GM23248 (cell line): Measurements from ENCODE around the gene ABLIM3.

Experiments used
- EZH2 ChIP-seq: fragments of 200-600 bp; sonication (generic); IDR thresholded peaks from 2 replicates; pipeline ENCODE4 v1.6.1; 2018; ENCODE audit warnings: antibody characterized with exemption, mild to moderate bottlenecking; ENCODE audit not compliant: insufficient read depth, poor library complexity, severe bottlenecking
- EZH2phosphoT487 ChIP-seq: fragments of 200-600 bp; sonication (generic); IDR thresholded peaks from 2 replicates; pipeline ENCODE4 v1.6.1; 2018; ENCODE audit warnings: antibody characterized with exemption, moderate library complexity, mild to moderate bottlenecking, low read depth; ENCODE audit not compliant: insufficient read depth

DNA sequence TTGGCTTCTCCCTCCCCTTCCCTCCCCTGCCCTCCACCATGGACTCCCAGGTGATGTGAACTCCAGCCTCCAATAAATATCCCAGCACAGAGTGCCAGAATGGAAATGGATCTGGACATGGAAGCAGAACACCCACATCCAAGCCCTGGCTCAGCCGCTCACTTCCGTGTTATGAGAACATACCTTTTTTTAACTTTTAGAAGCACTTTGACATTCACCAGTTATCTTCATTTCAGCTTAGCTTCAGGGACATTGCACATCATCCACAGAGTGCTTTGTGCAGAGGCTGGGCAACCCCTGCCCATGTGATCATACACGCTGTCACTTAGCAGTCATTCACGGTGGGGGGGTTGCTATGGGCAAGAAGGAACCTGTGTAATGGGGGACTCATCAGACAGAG is 139.5 kb downstream of the ABLIM3 start:
- TF ChIP-seq EZH2phosphoT487 (no peak), EZH2 (no peak)
